HG03520 (cell line): ENCODE results near the gene UBE2E2.
A peak's percentile ranks its signal among the peaks of the same experiment; 100 is the strongest.

Experiments
- ATAC-seq: cut with Tn5 transposase; IDR thresholded peaks from one replicate; pipeline ENCODE4 v1.9.1; 2021; ENCODE audit warnings: mild to moderate bottlenecking, moderate library complexity; ENCODE audit not compliant: unreplicated experiment

The UBE2E2 gene

GRCh38 chr3:23192816-23193215 lies 10.3 kb upstream of the UBE2E2 start:
- ATAC-seq: no peak

GRCh38 chr3:23193831-23194230 lies 9.3 kb upstream of the UBE2E2 start:
- ATAC-seq: no peak

- ATAC-seq: no peak
Measured at GRCh38 chr3:23198801-23199200, 4.3 kb upstream of the UBE2E2 start.

- no peak for ATAC-seq
Measured at GRCh38 chr3:23199649-23200048, 3.5 kb upstream of the UBE2E2 start.

- no peak for ATAC-seq
Measured at GRCh38 chr3:23201154-23201838, 1.8 kb upstream of the UBE2E2 start.

GRCh38 chr3:23202203-23202920 lies 765 bp upstream of the UBE2E2 start:
- ATAC-seq: peak; percentile 18

GRCh38 chr3:23203708-23204330 lies 692 bp downstream of the UBE2E2 start:
- ATAC-seq: no peak

GRCh38 chr3:23206366-23206765 lies 3.2 kb downstream of the UBE2E2 start:
- ATAC-seq: no peak

GRCh38 chr3:23209103-23209502 lies 6.0 kb downstream of the UBE2E2 start:
- no peak for ATAC-seq

GRCh38 chr3:23209747-23210487 lies 6.8 kb downstream of the UBE2E2 start:
- ATAC-seq: no peak

- ATAC-seq: no peak
Measured at GRCh38 chr3:23213813-23214212, 10.7 kb downstream of the UBE2E2 start.

GRCh38 chr3:23217872-23218554 lies 14.9 kb downstream of the UBE2E2 start:
- ATAC-seq: no peak

GRCh38 chr3:23219117-23219516 lies 16.0 kb downstream of the UBE2E2 start:
- ATAC-seq: peak; percentile 46

GRCh38 chr3:23219552-23219951 lies 16.4 kb downstream of the UBE2E2 start:
- peak; percentile 30 for ATAC-seq

GRCh38 chr3:23221136-23221535 lies 18.0 kb downstream of the UBE2E2 start:
- no peak for ATAC-seq

- ATAC-seq: no peak
Measured at GRCh38 chr3:23232016-23232415, 28.9 kb downstream of the UBE2E2 start.

- ATAC-seq: no peak
Measured at GRCh38 chr3:23232854-23233253, 29.7 kb downstream of the UBE2E2 start.

GRCh38 chr3:23235264-23235663 lies 32.1 kb downstream of the UBE2E2 start:
- no peak for ATAC-seq

GRCh38 chr3:23236890-23237289 lies 33.8 kb downstream of the UBE2E2 start:
- ATAC-seq: no peak

- no peak for ATAC-seq
Measured at GRCh38 chr3:23238156-23238555, 35.0 kb downstream of the UBE2E2 start.

GRCh38 chr3:23238578-23238977 lies 35.5 kb downstream of the UBE2E2 start:
- ATAC-seq: no peak
